IMR-90 (cell line): ENCODE results near the gene WBP1.

Experiments used
- CEBPB ChIP-seq: IDR thresholded peaks from 2 replicates; pipeline ENCODE4 v1.6.1; 2012; ENCODE audit warnings: low read depth, low read length, improper control_type of control experiment
- CTCF ChIP-seq: conservative IDR thresholded peaks from 2 replicates; pipeline ENCODE4 v1.5.1; 2012; ENCODE audit warnings: mild to moderate bottlenecking, low read depth, low read length, improper control_type of control experiment
- FOS ChIP-seq: fragments of 150-350 bp; IDR thresholded peaks from 2 replicates; pipeline ENCODE4 v1.6.1; 2016; ENCODE audit warnings: low read depth, low read length
- MAFK ChIP-seq: IDR thresholded peaks from 2 replicates; pipeline ENCODE4 v1.6.1; 2012; ENCODE audit warnings: low read depth, low read length, improper control_type of control experiment
- MAZ ChIP-seq: IDR thresholded peaks from 2 replicates; pipeline ENCODE4 v1.6.1; 2012; ENCODE audit warnings: low read depth, mild to moderate bottlenecking, low read length, improper control_type of control experiment, moderate library complexity, borderline replicate concordance
- POLR2A ChIP-seq: IDR thresholded peaks from 2 replicates; pipeline ENCODE4 v1.6.1; 2012; ENCODE audit warnings: mild to moderate bottlenecking, low read depth, low read length
- RAD21 ChIP-seq: IDR thresholded peaks from 2 replicates; pipeline ENCODE4 v1.6.1; 2012; ENCODE audit warnings: low read length, improper control_type of control experiment
- RFX5 ChIP-seq: IDR thresholded peaks from 2 replicates; pipeline ENCODE4 v1.8.0; 2012; ENCODE audit warnings: low read depth, mild to moderate bottlenecking, low read length, moderate library complexity
- SMC3 ChIP-seq: fragments of 150-350 bp; IDR thresholded peaks from 2 replicates; pipeline ENCODE4 v1.6.1; 2016; ENCODE audit warnings: low read depth, mild to moderate bottlenecking, antibody characterized with exemption, low read length, moderate library complexity
- USF2 ChIP-seq: fragments of 150-350 bp; IDR thresholded peaks from 2 replicates; pipeline ENCODE4 v1.6.1; 2017; ENCODE audit warnings: mild to moderate bottlenecking, antibody characterized with exemption, low read length, low read depth

- TF ChIP-seq CTCF (no peak), SMC3 (no peak), MAFK (no peak), USF2 (no peak), RAD21 (no peak), CEBPB (no peak), POLR2A (no peak), RFX5 (no peak), FOS (no peak), MAZ (no peak)
Measured at GRCh38 chr2:74471332-74472065, 13.3 kb downstream of the WBP1 start.
